GM12865 (cell line): ENCODE results near the gene ZNF154.

ENCODE experiments used
- DNase-seq: peaks from one replicate; pipeline ENCODE4 v3.0.0; 2010; ENCODE audit warnings: low read depth
- H3K4me3 ChIP-seq: 2 replicates; pipeline ENCODE4 v1.5.1; 2011; ENCODE audit warnings: mild to moderate bottlenecking, low read depth, low read length, control low read depth
- CTCF ChIP-seq: IDR thresholded peaks from 2 replicates; pipeline ENCODE4 v1.5.1; 2011; ENCODE audit warnings: low read length, control low read depth, low read depth, inconsistent platforms; ENCODE audit not compliant: insufficient read depth; ENCODE audit errors: missing control alignments

The ZNF154 gene

GRCh38 chr19:57686727-57687126 lies 22.3 kb downstream of the ZNF154 start:
- no peak for DNase-seq

GRCh38 chr19:57682226-57682766 lies 26.7 kb downstream of the ZNF154 start:
- no peak for TF ChIP-seq CTCF
- peak overlapping the region; percentile 87 for H3K4me3 ChIP-seq
- no peak for DNase-seq

More at GRCh38 chr19:57686727-57687126, 22.3 kb downstream of the ZNF154 start:
- no peak overlapping the region for H3K4me3 ChIP-seq
- no peak for TF ChIP-seq CTCF

- H3K4me3 ChIP-seq, result no peak overlapping the region
- no peak for DNase-seq
- no peak for TF ChIP-seq CTCF
These were observed 33.1 kb downstream of the ZNF154 start for GRCh38 chr19:57675881-57676280.

GRCh38 chr19:57672466-57672865 lies 36.5 kb downstream of the ZNF154 start:
- no peak for DNase-seq
- no peak overlapping the region for H3K4me3 ChIP-seq
- no peak for TF ChIP-seq CTCF

GRCh38 chr19:57671124-57671895 lies 37.7 kb downstream of the ZNF154 start:
- no peak for TF ChIP-seq CTCF
- no peak overlapping the region for H3K4me3 ChIP-seq
- DNase-seq, result no peak

- H3K4me3 ChIP-seq, result no peak within 1 kb of the TSS
- DNase-seq, result no peak
- no peak for TF ChIP-seq CTCF
These were observed 40.4 kb downstream of the ZNF154 start, which contains the start of gene ZSCAN4 for GRCh38 chr19:57668635-57669034. ZSCAN4 (plus strand) TSS chr19:57668935; CDS start chr19:57676146, 7,211 bp downstream.
